ENCODE data around the gene TCERG1L. TPM values are rescaled to one million over a fixed set of nuclear protein-coding genes. Genes with fewer than 3 reads are reported as not detected.

Gene TCERG1L
- total RNA-seq, 2 experiments from 2014 or later, result 0.06 TPM; not detected in 1

DNA sequence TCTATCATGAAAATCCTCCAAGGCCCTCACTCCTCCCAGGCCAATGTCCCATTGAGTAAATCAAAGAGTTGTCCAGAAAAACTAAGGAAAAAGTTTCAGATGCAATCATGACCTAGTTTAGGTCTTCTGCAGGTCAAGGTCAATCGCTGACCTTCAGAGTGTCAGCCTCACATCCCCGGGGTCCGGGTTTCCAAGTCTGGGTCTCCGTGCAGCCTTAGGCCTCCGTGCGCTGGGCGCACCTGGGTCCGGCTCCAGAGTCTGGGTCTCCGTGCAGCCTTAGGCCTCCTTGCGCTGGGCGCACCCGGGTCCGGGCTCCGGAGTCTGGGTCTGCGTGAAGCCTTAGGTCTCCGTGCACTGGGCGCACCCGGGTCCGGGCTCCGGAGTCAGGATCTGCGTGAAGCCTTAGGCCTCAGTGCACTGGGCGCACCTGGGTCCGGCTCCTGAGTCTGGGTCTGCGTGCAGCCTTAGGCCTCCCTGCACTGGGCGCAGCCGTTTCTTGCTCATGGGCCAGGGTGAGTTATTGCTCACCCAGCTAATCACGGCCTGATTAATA lies 236.2 kb downstream of the TCERG1L start:
- H3K4me1 ChIP-seq (ENCODE audit: insufficient read depth, low read length), result no peaks in the 10 kb centered on the region
- no peaks in the 10 kb centered on the region for H3K27me3 ChIP-seq (ENCODE audit: control insufficient read depth in 1 of 2, insufficient read depth in 2 of 2, low read length in 2 of 2)
- no peak overlapping the region for H3K27ac ChIP-seq (ENCODE audit: low read depth in 1 of 2, low read length in 2 of 2)
- Mint-ChIP-seq H3K4me3 (no peak overlapping the region), H3K36me3 (ENCODE audit: low read depth) (no peaks in the 10 kb centered on the region), H3K27ac (no peak overlapping the region), H3K27me3 (no peaks in the 10 kb centered on the region), H3K9me3 (no peaks in the 10 kb centered on the region), H3K4me1 (ENCODE audit: low read depth) (peaks cover 2% of the 10 kb centered on the region)
- H3K9me3 ChIP-seq (ENCODE audit: control insufficient read depth in 1 of 2, insufficient read depth in 1 of 2, low read length in 2 of 2), result peaks cover 0 to 28% of the 10 kb centered on the region in 2 experiments
- DNase-seq, result no peak
- ATAC-seq (ENCODE audit: poor library complexity), result no peak
- no peaks in the 10 kb centered on the region for H3K36me3 ChIP-seq (ENCODE audit: insufficient read depth, low read length)
- TF ChIP-seq, protein P1, sequence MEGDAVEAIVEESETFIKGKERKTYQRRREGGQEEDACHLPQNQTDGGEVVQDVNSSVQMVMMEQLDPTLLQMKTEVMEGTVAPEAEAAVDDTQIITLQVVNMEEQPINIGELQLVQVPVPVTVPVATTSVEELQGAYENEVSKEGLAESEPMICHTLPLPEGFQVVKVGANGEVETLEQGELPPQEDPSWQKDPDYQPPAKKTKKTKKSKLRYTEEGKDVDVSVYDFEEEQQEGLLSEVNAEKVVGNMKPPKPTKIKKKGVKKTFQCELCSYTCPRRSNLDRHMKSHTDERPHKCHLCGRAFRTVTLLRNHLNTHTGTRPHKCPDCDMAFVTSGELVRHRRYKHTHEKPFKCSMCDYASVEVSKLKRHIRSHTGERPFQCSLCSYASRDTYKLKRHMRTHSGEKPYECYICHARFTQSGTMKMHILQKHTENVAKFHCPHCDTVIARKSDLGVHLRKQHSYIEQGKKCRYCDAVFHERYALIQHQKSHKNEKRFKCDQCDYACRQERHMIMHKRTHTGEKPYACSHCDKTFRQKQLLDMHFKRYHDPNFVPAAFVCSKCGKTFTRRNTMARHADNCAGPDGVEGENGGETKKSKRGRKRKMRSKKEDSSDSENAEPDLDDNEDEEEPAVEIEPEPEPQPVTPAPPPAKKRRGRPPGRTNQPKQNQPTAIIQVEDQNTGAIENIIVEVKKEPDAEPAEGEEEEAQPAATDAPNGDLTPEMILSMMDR (IDR thresholded peaks at IDR 0.05), result no peak
- H3K4me3 ChIP-seq (ENCODE audit: low read length), result no peak overlapping the region
- ChIA-PET CTCF (no interaction called here), POLR2A (no interaction called here)
- intact Hi-C loops (cut with DNase I, micrococcal nuclease), result no loop called here

DNA sequence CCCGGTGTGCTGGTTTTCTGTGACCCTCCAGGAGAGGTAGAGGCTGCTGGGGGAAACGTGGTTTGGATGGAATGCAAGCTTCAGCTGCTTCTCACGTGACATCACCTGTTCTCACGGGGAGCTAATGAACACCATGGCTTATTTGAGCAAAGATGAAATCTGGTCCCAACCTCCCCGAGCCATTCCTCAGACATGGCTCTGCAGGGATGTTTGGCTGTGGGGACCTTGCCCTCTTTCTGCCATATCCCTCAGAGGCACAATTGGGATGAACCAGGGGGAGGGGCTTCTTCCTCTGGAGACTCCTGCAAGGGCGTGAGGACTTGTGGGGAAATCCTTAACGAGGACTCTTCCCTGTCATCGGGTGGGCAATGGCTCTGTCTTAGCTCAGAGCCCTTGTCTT lies 236.8 kb downstream of the TCERG1L start:
- no peaks in the 10 kb centered on the region for H3K4me1 ChIP-seq (ENCODE audit: insufficient read depth, low read length)
- Mint-ChIP-seq H3K9me3 (no peaks in the 10 kb centered on the region), H3K4me1 (ENCODE audit: low read depth) (no peaks in the 10 kb centered on the region), H3K36me3 (ENCODE audit: low read depth) (no peaks in the 10 kb centered on the region), H3K27ac (no peak overlapping the region), H3K27me3 (no peaks in the 10 kb centered on the region), H3K4me3 (no peak overlapping the region)
- H3K36me3 ChIP-seq (ENCODE audit: insufficient read depth, low read length), result no peaks in the 10 kb centered on the region
- ChIA-PET POLR2A (no interaction called here), CTCF (no interaction called here)
- no peaks in the 10 kb centered on the region for H3K27me3 ChIP-seq (ENCODE audit: control insufficient read depth in 1 of 2, insufficient read depth in 2 of 2, low read length in 2 of 2)
- H3K9me3 ChIP-seq (ENCODE audit: control insufficient read depth in 1 of 2, insufficient read depth in 1 of 2, low read length in 2 of 2), result peaks cover 0 to 28% of the 10 kb centered on the region in 2 experiments
- DNase-seq, result no peak
- TF ChIP-seq, protein P1 (IDR thresholded peaks at IDR 0.05), result no peak
- H3K4me3 ChIP-seq (ENCODE audit: low read length), result no peak overlapping the region
- no peak overlapping the region for H3K27ac ChIP-seq (ENCODE audit: low read depth in 1 of 2, low read length in 2 of 2)
- intact Hi-C loops (cut with DNase I, micrococcal nuclease), result no loop called here
- ATAC-seq (ENCODE audit: poor library complexity), result no peak

DNA sequence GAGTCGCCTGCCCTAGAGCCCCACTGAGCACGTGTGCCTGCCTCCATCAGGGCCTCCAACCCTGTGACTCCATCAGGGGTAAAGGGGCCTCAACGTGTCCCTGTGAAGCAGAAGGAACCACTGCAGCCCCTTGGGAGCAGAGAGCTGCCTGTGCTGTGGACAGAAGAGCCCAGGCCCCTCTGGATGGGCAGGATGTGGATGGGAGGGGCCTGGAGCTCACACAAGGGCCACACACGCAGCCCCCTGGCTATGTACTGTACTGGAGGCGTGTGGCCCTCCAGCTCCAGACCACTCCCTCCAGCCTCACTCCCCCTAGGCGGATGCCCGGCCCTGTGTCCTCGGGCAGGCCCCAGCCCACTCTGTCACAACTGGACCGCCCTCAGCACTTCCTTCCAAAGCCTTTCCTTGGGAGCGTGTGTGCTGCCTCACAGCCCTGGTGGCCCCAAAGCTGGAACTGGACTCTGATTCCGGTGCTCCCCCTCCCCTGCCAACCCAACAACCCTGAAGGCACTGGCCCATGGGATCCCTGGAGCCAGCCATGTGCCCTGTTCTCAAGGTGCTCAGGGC lies 238.0 kb downstream of the TCERG1L start:
- Mint-ChIP-seq H3K4me3 (no peak overlapping the region), H3K36me3 (ENCODE audit: low read depth) (no peaks in the 10 kb centered on the region), H3K9me3 (no peaks in the 10 kb centered on the region), H3K27ac (no peak overlapping the region), H3K4me1 (ENCODE audit: low read depth) (no peaks in the 10 kb centered on the region), H3K27me3 (no peaks in the 10 kb centered on the region)
- TF ChIP-seq, protein P1 (IDR thresholded peaks at IDR 0.05), result no peak
- Histone ChIP-seq H3K27me3 (ENCODE audit: control insufficient read depth in 1 of 2, insufficient read depth in 2 of 2, low read length in 2 of 2) (no peaks in the 10 kb centered on the region), H3K4me3 (ENCODE audit: low read length) (no peak overlapping the region), H3K27ac (ENCODE audit: low read depth in 1 of 2, low read length in 2 of 2) (no peak overlapping the region), H3K36me3 (ENCODE audit: insufficient read depth, low read length) (no peaks in the 10 kb centered on the region), H3K9me3 (ENCODE audit: control insufficient read depth in 1 of 2, insufficient read depth in 1 of 2, low read length in 2 of 2) (peaks cover 0 to 28% of the 10 kb centered on the region in 2 experiments), H3K4me1 (ENCODE audit: insufficient read depth, low read length) (no peaks in the 10 kb centered on the region)
- POLR2A ChIA-PET, result no interaction called here
- DNase-seq (no peak), ATAC-seq (ENCODE audit: poor library complexity) (no peak)
- intact Hi-C loops (cut with DNase I, micrococcal nuclease), result no loop called here
- CTCF ChIA-PET, result no interaction called here

Data from CD4-positive, alpha-beta T cell (primary cell).